Ovary (tissue), 9 donors: Measurements from ENCODE around the gene PRSS1. TPM values are rescaled to one million over a fixed set of nuclear protein-coding genes. Genes with fewer than 3 reads are reported as not detected.
"Not testable (repeated sequence)": the region's sequence is repeated elsewhere in the genome, so short reads cannot be mapped to it uniquely, and the experiment has no call there.

Experiments used
- DNase-seq, 5 donors: peaks; one replicate each; pipeline ENCODE4 v3.0.0-alpha.2; 2019 to 2020
- H3K27ac ChIP-seq, 2 donors: fragments of 200-600 bp; one replicate each; pipeline versions ENCODE4 v1.5.1 to v1.8.0; 2019 to 2022
- H3K27me3 ChIP-seq: fragments of 200-600 bp; one replicate; pipeline ENCODE4 v1.8.0; 2022
- H3K36me3 ChIP-seq: fragments of 200-600 bp; sonication (generic); one replicate; pipeline ENCODE4 v1.5.1; 2019
- H3K4me1 ChIP-seq: one replicate; pipeline ENCODE4 v1.8.1; 2013; ENCODE audit warnings: mild to moderate bottlenecking, moderate library complexity; ENCODE audit not compliant: insufficient read depth
- H3K4me3 ChIP-seq: fragments of 200-600 bp; sonication (generic); one replicate; pipeline ENCODE4 v1.5.1; 2017
- H3K9me3 ChIP-seq, 2 donors: fragments of 200-600 bp in 1 of 2; sonication (generic) in 1 of 2; one replicate each; pipeline versions ENCODE4 v1.5.1 to v1.8.1; 2013 to 2019; ENCODE audit warnings: mild to moderate bottlenecking in 1 of 2, moderate library complexity in 1 of 2
- CTCF ChIP-seq, 3 donors: fragments of 450-650 bp in 2 of 3; fragments of 200-600 bp in 1 of 3; IDR thresholded peaks; one replicate each; pipeline versions ENCODE4 v1.5.1 to v1.8.0; 2016 to 2022; ENCODE audit warnings: antibody characterized with exemption in 3 of 3, mild to moderate bottlenecking in 1 of 3
- EP300 ChIP-seq: sonication (generic); formaldehyde crosslinking; IDR thresholded peaks from one replicate; pipeline ENCODE4 v1.6.1; 2017; ENCODE audit warnings: antibody characterized with exemption
- POLR2A ChIP-seq: fragments of 450-650 bp; IDR thresholded peaks from one replicate; pipeline ENCODE4 v1.6.1; 2017; ENCODE audit warnings: antibody characterized with exemption, mild to moderate bottlenecking, moderate library complexity
- WGBS, 3 donors: extraction: QIAGEN DNeasy Blood & Tissue Kit in 1 of 3; methylation state at CpG; one replicate each; pipeline versions ENCODE4 v1.1.5 to v1.1.7; 2013 to 2017; 5-methylcytosine and 5-hydroxymethylcytosine counted together
- intact Hi-C, 4 donors: fragments of 100-400 bp; cut with DNase I; formaldehyde crosslinking; loops; one replicate each; pipeline versions ENCODE4 v1.11.0 to v1.15.1; 2022 to 2023
- polyA plus RNA-seq, 2 donors: library from polyadenylated mRNA; stranded (reverse); fragments of 200-250 nt in 1 of 2; fragments of 350-450 nt in 1 of 2; fragmentation: Illumina TruSeq in 1 of 2; extraction: RNeasy Lipid Tissue Mini Kit (QIAGEN cat#74804) in 1 of 2; gene quantifications; one replicate each; pipeline ENCODE4 v1.2.3, GENCODE V29; 2013 to 2014
- total RNA-seq, 7 donors: library from RNA; depleted of rRNA in 2 of 7; stranded (reverse); fragments of >200 nt in 2 of 7; fragmentation: NEBNext Ultra II Directional in 3 of 7; extraction: Animal tissue kit (Norgen Biotek cat#: 25700) in 3 of 7; gene quantifications; one replicate each; pipeline versions ENCODE4 v1.1.0 to v1.2.4, GENCODE V29; 2016 to 2023
- donor health status: DM: no; HTN: no; CAD: no; lungs with moderate emphysema.
- donor health status: DM: no; HTN: no; CAD: no.
- donor health status: Bipolar disorder and iron deficiency.
- donor health status: DM: yes; HTN: yes; CAD: no.
- donor health status: DM: no; HTN: no; CAD: no.
- donor health status: DM: yes; HTN: yes; CAD: no.

Gene PRSS1
- total and polyA plus RNA-seq, 9 donors, result 0.15 to 35.0 (median 2.6) TPM; not detected in 4

GRCh38 chr7:142772673-142773072 is 23.4 kb downstream of the PRSS1 start:
- H3K36me3 ChIP-seq, result no peaks in the 10 kb centered on the region
- no peaks in the 10 kb centered on the region for H3K27me3 ChIP-seq
- H3K9me3 ChIP-seq, result no peaks in the 10 kb centered on the region
- no peak overlapping the region for H3K4me3 ChIP-seq
- no peak overlapping the region for H3K27ac ChIP-seq
- DNase-seq, result no peak
- no peaks in the 10 kb centered on the region for H3K4me1 ChIP-seq
- intact Hi-C loops, result no loop called here
- TF ChIP-seq EP300 (no peak), CTCF (IDR thresholded peaks at IDR 0.05) (no peak), POLR2A (no peak)

GRCh38 chr7:142773230-142773629 is 24.0 kb downstream of the PRSS1 start:
- 78 to 100% (median 88%) methylated on average over 12 of the region's 12 CpGs for WGBS, 3 donors
- no peaks in the 10 kb centered on the region for H3K9me3 ChIP-seq
- no peak for TF ChIP-seq POLR2A
- no peak for TF ChIP-seq CTCF (IDR thresholded peaks at IDR 0.05)
- TF ChIP-seq EP300, result no peak
- no peak overlapping the region for H3K27ac ChIP-seq
- intact Hi-C loops, result no loop called here
- no peaks in the 10 kb centered on the region for H3K4me1 ChIP-seq
- DNase-seq, result no peak
- H3K27me3 ChIP-seq, result no peaks in the 10 kb centered on the region
- no peak overlapping the region for H3K4me3 ChIP-seq
- H3K36me3 ChIP-seq, result no peaks in the 10 kb centered on the region

GRCh38 chr7:142773937-142774744 is 24.9 kb downstream of the PRSS1 start:
- no peak for TF ChIP-seq CTCF (IDR thresholded peaks at IDR 0.05)
- no peak for TF ChIP-seq EP300
- no peak for TF ChIP-seq POLR2A
- intact Hi-C loops, result no loop called here
- WGBS, 3 donors, result 63 to 76% (median 75%) methylated on average over 4 of the region's 4 CpGs
- Histone ChIP-seq H3K4me1 (no peaks in the 10 kb centered on the region), H3K27ac (no peak overlapping the region), H3K4me3 (no peak overlapping the region), H3K9me3 (no peaks in the 10 kb centered on the region), H3K27me3 (no peaks in the 10 kb centered on the region), H3K36me3 (no peaks in the 10 kb centered on the region)
- no peak for DNase-seq

GRCh38 chr7:142774826-142775225 is 25.6 kb downstream of the PRSS1 start:
- no peaks in the 10 kb centered on the region for H3K27me3 ChIP-seq
- H3K27ac ChIP-seq, result no peak overlapping the region
- H3K36me3 ChIP-seq, result no peaks in the 10 kb centered on the region
- H3K4me1 ChIP-seq, result no peaks in the 10 kb centered on the region
- no peak for TF ChIP-seq CTCF (IDR thresholded peaks at IDR 0.05)
- no peak for TF ChIP-seq POLR2A
- TF ChIP-seq EP300, result no peak
- WGBS, 3 donors, result 48 to 83% (median 58%) methylated on average over 8 of the region's 8 CpGs
- H3K4me3 ChIP-seq, result no peak overlapping the region
- H3K9me3 ChIP-seq, result no peaks in the 10 kb centered on the region
- DNase-seq, result no peak
- intact Hi-C loops, result no loop called here

- H3K4me3 ChIP-seq, H3K4me1 ChIP-seq, intact Hi-C loops, DNase-seq, H3K27ac ChIP-seq, H3K9me3 ChIP-seq, H3K27me3 ChIP-seq, H3K36me3 ChIP-seq: not testable (repeated sequence)
- 69 to 77% (median 73%) methylated on average over 6 of the region's 6 CpGs for WGBS, 3 donors
Measured at GRCh38 chr7:142775351-142776115, 26.3 kb downstream of the PRSS1 start.
